Measurements from ENCODE around the gene DNAJC4.

The DNAJC4 gene

DNA sequence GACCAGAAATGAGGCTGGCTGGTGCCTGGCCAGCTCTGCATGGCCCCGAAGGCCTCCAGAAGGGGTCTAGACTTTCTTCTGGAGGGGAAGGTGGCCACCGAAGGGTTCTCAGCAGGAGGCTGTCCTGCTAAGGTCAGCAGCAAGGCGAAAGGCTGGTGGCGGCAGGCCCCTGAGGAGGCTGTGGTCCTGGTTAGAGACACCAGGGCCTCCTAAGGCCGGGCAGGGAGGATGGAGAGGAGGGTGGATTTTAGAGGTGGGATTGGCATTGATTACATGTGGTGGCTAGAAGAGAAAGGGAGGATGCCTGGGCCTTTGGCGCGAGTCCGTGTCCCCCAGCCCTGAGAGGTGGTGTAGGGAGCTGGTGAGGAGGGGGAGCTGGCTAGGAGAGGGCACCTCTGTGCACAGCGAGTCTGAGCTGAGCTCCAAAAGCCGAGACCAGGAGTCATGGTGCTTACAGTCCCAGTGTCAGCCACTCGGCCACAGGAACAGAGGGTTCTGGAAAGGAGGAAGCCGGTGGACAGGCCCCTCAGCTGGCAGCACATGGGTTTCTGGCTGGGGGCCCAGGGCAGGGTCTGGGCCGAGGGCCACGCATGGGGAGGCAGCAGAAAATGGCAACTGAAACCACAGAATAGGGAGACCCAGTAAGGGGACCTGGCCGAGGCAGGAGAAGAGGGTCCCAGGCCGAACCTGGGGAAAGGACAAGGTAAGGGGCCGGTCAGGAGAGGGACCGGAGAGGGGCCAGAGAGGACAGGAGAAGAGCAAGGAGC, 21.4 kb upstream of the DNAJC4 start:
- no peak for DNase-seq

GRCh38 chr11:64209563-64209843, 20.8 kb upstream of the DNAJC4 start:
- DNase-seq: no peak

DNA sequence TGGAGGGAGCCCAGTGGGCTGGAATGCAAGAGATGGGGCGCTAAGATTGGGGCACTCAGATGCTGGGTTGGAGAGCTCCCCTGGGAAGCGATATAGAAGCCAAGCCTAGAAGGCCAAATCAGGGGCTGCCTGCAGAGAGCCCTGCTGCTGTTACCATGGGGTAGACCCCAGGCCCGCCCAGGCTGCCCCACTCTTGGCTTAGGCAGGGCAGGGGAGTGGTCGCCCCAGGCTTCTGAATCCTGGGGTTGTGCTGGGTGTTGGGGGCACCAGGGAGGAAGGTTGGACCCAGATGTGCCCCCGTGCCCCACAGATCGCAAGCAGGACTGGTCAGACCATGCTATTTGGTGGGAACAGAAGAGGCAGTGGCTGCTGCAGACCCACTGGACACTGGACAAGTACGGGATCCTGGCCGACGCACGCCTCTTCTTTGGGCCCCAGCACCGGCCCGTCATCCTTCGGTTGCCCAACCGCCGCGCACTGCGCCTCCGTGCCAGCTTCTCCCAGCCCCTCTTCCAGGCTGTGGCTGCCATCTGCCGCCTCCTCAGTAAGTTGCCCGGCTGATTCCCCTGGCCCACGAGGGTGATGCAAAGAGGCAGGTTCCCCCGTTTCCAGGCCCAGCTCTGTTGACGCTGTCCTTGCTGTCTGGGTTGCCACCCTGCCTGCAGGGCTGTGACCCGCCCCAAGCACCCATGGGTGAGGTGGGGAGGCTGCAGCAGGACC, 19.9 kb upstream of the DNAJC4 start:
- DNase-seq: no peak

DNA sequence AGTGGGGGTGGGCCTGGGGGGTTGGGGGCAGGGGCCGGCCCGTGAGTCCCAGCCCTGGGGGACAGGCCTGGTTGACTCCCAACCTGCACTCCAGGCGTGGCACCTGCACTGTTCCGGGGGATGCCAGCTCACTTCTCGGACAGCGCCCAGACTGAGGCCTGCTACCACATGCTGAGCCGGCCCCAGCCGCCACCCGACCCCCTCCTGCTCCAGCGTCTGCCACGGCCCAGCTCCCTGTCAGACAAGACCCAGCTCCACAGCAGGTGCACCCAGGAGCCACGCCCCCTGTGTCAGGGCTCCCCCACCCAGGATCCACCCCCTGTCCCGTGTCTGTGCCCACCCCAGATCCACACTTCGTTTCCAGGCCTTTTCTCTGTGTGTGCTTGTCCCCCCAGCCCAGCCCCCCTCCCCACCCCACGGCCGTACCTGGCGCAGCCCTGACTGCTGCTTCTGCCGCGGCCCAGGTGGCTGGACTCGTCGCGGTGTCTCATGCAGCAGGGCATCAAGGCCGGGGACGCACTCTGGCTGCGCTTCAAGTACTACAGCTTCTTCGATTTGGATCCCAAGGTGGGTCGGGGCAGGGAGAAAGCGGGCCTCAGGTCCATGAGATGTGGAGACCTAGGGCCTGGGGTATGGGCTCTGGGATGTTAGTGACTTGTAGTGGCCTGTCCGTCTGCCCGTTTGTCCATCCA, 19.0 kb upstream of the DNAJC4 start:
- DNase-seq: no peak

DNA sequence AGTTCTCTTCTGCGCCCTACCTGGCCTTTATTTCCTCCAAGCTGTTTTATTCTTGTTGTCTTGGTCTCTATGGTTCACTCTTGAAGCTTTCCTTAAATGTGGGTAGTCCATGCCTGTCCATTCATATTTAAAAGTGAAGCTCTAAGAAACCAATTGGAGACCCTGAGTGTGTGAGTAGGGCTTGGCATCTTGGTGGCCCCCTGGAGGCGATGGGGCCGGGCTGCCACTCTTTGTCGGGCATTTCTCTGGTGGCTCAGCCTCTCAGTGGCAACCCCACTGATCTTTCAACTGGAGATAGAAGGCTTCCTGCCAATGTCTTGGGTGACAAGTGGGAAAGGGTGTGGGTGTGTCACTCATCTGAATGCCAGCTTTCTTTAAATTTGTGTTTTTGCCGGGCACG, 13.5 kb upstream of the DNAJC4 start:
- no peak for DNase-seq

GRCh38 chr11:64218628-64219353, 11.6 kb upstream of the DNAJC4 start:
- no peak for DNase-seq

GRCh38 chr11:64219354-64219684, 11.0 kb upstream of the DNAJC4 start:
- no peak for DNase-seq

DNA sequence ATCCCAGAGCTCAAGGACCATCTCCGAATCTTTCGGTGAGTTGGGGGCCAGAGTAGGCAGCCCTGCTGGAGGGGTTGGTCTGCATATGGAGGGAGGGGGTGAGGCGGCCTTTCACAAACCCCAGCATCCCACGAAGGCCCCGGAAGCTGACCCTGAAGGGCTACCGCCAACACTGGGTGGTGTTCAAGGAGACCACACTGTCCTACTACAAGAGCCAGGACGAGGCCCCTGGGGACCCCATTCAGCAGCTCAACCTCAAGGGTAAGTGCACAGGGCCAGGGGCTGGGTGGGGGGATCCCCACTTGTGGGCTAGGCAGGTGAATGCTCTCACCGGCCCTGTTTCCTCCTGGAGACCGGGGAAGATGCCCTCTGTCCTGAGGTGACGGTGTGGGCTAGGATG, 10.6 kb upstream of the DNAJC4 start:
- no peak for DNase-seq

GRCh38 chr11:64220271-64220670, 10.1 kb upstream of the DNAJC4 start:
- DNase-seq: no peak

DNA sequence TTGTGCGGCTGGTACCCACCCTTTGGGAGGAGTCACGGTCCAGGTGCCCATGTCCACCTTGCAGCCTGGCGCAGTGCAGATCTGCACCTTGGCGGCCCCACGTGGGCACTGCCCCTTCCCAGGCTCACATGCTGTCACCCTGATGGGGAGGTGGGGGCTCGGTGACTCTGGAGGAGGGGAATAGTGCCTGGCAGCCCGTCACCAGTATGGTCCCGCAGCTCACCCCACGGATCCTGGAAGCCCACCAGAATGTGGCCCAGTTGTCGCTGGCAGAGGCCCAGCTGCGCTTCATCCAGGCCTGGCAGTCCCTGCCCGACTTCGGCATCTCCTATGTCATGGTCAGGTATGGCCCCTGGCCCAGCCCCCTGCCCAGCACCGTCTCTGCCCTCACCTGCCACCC, 9.6 kb upstream of the DNAJC4 start:
- no peak for DNase-seq

DNA sequence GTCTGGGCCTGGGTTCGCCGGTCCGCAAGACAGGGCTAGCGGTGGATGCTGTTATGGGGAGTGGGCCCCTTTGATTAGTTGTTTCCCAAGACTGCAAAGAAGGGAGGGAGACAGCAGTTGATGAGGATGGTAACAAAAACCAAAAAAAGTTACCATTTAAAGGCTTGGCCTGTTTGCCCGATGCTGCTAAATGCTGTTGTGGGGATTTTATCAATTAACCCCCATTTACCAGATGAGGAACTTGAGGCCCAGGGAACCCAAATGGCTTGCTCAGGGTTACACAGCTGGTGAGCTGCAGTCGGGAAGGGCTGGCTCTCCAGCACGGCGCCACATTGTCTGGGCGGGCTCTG, 7.7 kb upstream of the DNAJC4 start:
- no peak for DNase-seq

- DNase-seq: no peak
Measured at GRCh38 chr11:64223001-64223651, 7.2 kb upstream of the DNAJC4 start.

DNA sequence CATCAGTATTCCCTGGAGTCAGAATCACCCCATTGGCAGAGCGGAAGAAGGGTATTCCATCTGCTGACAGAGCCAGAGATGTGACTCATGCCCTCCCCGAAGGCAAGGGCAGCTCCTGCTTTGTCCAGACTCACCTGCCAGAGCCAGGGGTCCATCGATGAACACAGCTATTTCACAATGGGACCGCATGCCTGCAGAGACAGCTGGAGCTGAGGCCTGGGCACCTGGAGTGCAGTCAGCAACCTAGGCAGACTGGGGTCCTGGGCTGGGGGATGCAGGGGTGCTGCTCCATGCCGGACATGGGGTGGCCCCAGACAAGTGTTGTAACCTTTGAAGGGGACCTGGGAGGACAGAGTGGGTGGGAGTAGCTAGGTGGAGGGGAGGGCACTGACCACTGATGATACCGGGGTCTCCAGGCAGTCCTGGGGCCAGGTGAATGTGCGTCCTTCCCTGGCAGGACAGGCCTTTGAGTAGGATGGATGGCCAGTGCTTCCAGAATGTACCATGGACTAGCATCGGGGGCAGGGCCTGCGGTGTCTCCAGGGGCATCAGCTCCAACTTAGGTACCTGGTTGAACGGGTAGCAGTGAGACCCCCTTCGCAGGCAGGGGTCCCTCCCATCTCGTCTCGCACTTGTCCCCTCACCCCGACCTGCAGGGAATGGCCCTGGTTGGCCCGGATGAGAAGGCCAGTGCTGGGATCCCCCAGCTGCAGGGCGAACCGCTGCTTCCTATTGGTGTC, 6.0 kb upstream of the DNAJC4 start:
- DNase-seq: no peak

DNA sequence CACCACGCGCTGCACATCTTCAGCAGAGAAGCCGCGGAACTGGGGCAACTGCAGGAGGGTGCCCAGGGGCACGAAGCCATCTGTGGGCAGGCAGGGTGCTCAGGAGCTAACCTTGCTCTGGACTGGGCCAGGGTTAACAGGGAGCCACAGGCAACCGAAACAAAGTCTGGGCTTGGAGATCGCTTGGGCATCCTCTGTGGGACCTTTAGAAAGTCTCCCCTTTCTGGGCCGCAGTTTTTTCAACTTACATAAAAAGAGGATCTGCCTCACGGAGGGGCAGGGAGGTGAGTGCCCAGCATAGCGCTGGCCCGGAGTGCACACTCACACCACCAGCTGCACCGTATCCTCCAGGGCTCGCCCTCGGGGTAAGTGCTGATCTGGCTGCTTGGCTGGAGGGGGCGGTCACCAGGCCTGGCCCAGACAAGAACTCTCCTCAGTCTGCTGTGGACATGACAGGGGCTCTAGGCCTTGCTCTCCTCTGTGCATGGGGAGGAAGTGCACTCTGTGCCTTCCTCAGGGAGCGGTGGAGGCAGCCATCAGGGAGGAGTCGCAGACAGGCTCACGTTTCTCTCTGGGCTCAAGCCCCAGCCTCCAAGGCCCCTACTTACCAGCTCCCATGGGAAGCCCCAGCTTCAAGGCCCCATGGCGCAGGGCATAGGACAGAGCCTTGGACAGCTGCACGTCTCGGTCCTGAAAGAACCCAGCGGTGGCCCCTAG, 5.3 kb upstream of the DNAJC4 start:
- no peak for DNase-seq

GRCh38 chr11:64225608-64226506, 4.5 kb upstream of the DNAJC4 start, which contains the start of the genes NUDT22 and TRPT1:
NUDT22 (plus strand) TSS chr11:64226274; CDS start chr11:64226653, 379 bp downstream.
TRPT1 (minus strand) TSS chr11:64226186; CDS start chr11:64225860, 326 bp downstream.
- peak; percentile 92 for DNase-seq

GRCh38 chr11:64226507-64227051, 3.8 kb upstream of the DNAJC4 start:
- DNase-seq: no peak

DNA sequence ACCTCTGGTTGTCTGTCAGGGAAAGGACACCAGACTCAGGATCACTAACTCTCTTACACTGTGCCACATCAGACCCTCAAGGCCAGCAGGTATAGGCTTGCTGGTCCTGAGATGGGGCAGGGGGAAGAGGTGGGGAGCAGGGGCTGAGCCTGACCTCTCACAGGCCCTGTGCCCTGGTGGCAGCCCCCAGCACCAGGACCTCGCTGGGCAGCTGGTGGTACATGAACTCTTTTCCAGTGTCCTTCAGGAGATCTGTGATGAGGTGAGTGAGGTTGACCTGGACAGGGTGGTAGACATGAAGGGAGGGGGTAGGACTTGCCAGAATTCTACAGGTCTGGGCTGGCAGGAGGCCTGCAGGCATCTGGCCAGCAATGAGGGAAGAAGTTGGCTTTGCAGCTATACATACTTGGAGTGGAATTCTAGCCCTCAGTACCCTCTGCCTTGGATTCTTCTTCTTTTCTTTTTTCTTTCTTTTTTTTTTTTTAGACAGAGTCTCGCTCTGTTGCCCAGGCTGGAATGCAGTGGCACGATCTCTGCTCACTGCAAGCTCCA, 2.9 kb upstream of the DNAJC4 start:
- DNase-seq: no peak

GRCh38 chr11:64229090-64229743, 1.1 kb upstream of the DNAJC4 start:
- DNase-seq: no peak

DNA sequence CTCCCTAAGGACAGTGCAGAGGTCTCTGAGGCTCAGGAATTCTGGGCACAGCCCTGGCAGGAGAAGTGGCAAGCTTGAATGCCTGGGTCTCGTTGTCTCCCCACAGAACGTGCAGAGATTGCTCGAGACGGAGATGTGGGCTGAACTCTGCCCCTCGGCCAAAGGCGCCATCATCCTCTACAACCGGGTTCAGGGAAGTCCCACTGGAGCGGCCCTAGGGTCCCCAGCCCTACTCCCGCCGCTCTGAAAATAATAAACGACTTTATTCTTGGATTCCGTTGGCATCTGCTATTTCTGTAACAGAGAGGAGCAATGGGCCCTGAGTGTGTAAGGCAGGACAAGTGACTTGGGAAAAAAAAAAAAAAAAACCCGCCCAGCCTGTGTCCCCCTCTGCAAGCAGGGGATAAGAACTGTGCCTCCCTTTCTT, 591 bp upstream of the DNAJC4 start:
- no peak for DNase-seq
